ENCODE data around the gene CFAP57. TPM values are rescaled to one million over a fixed set of nuclear protein-coding genes. Genes with fewer than 3 reads are reported as not detected.

Gene CFAP57
- total and polyA plus RNA-seq, 2 of the 8 experiments (the other 6 are each of a cell fraction or from before 2014, with no cell fraction given): 0.20 to 0.80 TPM

- TF ChIP-seq TAF7 (optimal IDR thresholded peaks at IDR 0.05; ENCODE audit: borderline replicate concordance, low read depth, low read length) (no peak), CBX5 (IDR thresholded peaks at IDR 0.05; ENCODE audit: low read depth, low read length) (no peak), SP1 (IDR thresholded peaks at IDR 0.05; ENCODE audit: low read depth, low read length) (peak; percentile 56; the same call in 1 of the 2 replicates), SIRT6 (IDR thresholded peaks at IDR 0.05; ENCODE audit: low read length) (no peak), CHD2 (IDR thresholded peaks at IDR 0.05; ENCODE audit: low read length) (no peak), POLR2AphosphoS5 (IDR thresholded peaks at IDR 0.05; ENCODE audit: low read depth, low read length) (no peak), GTF2F1 (IDR thresholded peaks at IDR 0.05; ENCODE audit: borderline replicate concordance, low read depth, low read length) (no peak), CTCF (IDR thresholded peaks at IDR 0.05; ENCODE audit: control extremely low read depth in 1 of 3, insufficient read depth in 1 of 3, low read depth in 1 of 3, low read length in 3 of 3) (no peak), SIN3A (conservative IDR thresholded peaks at IDR 0.05 in 1 of 2, IDR thresholded peaks at IDR 0.05 in 1 of 2; ENCODE audit: low read depth in 1 of 2, low read length in 2 of 2) (peak in 1 of 2 experiments; percentile 80; a peak in 1 of 4 replicates), POU5F1 (IDR thresholded peaks at IDR 0.05; ENCODE audit: low read depth, low read length) (no peak), JUN (IDR thresholded peaks at IDR 0.05; ENCODE audit: low read depth, low read length) (no peak), SRF (IDR thresholded peaks at IDR 0.05; ENCODE audit: low read depth, low read length) (no peak), HDAC2 (IDR thresholded peaks at IDR 0.05; ENCODE audit: borderline replicate concordance in 1 of 2, low read depth in 2 of 2, low read length in 2 of 2) (no peak)
Measured at GRCh38 chr1:43172527-43172972, 420 bp downstream of the CFAP57 start (continued).

Measured in H1 (cell line).